Adrenal gland (tissue), 12 donors: Measurements from ENCODE around the gene SPOP. TPM values are rescaled to one million over a fixed set of nuclear protein-coding genes. Genes with fewer than 3 reads are reported as not detected.
A peak's percentile ranks its signal among the peaks of the same experiment; 100 is the strongest.
"Not testable (repeated sequence)": the region's sequence is repeated elsewhere in the genome, so short reads cannot be mapped to it uniquely, and the experiment has no call there.

Experiments used
- DNase-seq, 7 donors: peaks; one replicate each; pipeline ENCODE4 v3.0.0-alpha.2; 2019 to 2020
- H3K27ac ChIP-seq, 5 donors: fragments of 200-600 bp; sonication (generic) in 4 of 5; 1 replicate in 3 of 5; 2 replicates in 2 of 5; pipeline versions ENCODE4 v1.5.1 to v1.8.0; 2016 to 2020; ENCODE audit warnings: mild to moderate bottlenecking in 1 of 5
- H3K27me3 ChIP-seq: fragments of 200-600 bp; 2 replicates; pipeline ENCODE4 v1.8.0; 2021
- H3K36me3 ChIP-seq, 2 donors: fragments of 200-600 bp; replicated peaks in 1 of 2; 1 replicate in 1 of 2; 2 replicates in 1 of 2; pipeline versions ENCODE4 v1.5.1 to v1.8.0; 2018 to 2022
- H3K4me1 ChIP-seq, 2 donors: fragments of 200-600 bp; replicated peaks in 1 of 2; 1 replicate in 1 of 2; 2 replicates in 1 of 2; pipeline versions ENCODE4 v1.5.1 to v1.8.0; 2018 to 2021
- H3K4me3 ChIP-seq, 4 donors: fragments of 200-600 bp; sonication (generic) in 3 of 4; one replicate each; pipeline ENCODE4 v1.5.1; 2016 to 2018
- H3K9me3 ChIP-seq, 3 donors: fragments of 200-600 bp; sonication (generic) in 1 of 3; replicated peaks in 1 of 3; 1 replicate in 2 of 3; 2 replicates in 1 of 3; pipeline versions ENCODE4 v1.5.1 to v1.8.0; 2016 to 2021
- POLR2A ChIP-seq, 2 donors: fragments of 450-650 bp; IDR thresholded peaks; one replicate each; pipeline ENCODE4 v1.6.1; 2017; ENCODE audit warnings: antibody characterized with exemption in 2 of 2, mild to moderate bottlenecking in 2 of 2, moderate library complexity in 1 of 2
- WGBS, 4 donors: extraction: QIAGEN DNeasy Blood & Tissue Kit in 2 of 4; methylation state at CpG; one replicate each; pipeline versions ENCODE4 v1.1.5 to v1.1.7; 2013 to 2017; 5-methylcytosine and 5-hydroxymethylcytosine counted together
- intact Hi-C, 2 donors: fragments of 100-400 bp; cut with DNase I; formaldehyde crosslinking; loops; one replicate each; pipeline versions ENCODE4 v1.14.1 to v1.15.0; 2022 to 2023
- polyA plus RNA-seq, 3 donors: library from polyadenylated mRNA; stranded (reverse); fragments of 200-250 nt in 2 of 3; fragments of 350-450 nt in 1 of 3; fragmentation: Illumina TruSeq in 1 of 3; extraction: RNeasy Lipid Tissue Mini Kit (QIAGEN cat#74804) in 1 of 3; gene quantifications; one replicate each; pipeline ENCODE4 v1.2.3, GENCODE V29; 2013 to 2014
- total RNA-seq, 9 donors: library from RNA; depleted of rRNA in 4 of 9; stranded (reverse); fragments of >200 nt in 4 of 9; fragments of 120-200 nt in 1 of 9; fragmentation: NEBNext Ultra II Directional in 1 of 9; extraction: Animal tissue kit (Norgen Biotek cat#: 25700) in 1 of 9; gene quantifications; one replicate each; pipeline versions ENCODE4 v1.1.0 to v1.2.4, GENCODE V29; 2013 to 2023
- TF ChIP-seq, protein P1 (sequence below), 6 experiments: fragments of 450-650 bp in 4 of 6; fragments of 200-600 bp in 2 of 6; sonication (generic) in 1 of 6; IDR thresholded peaks; 1 replicate in 5 of 6; 2 replicates in 1 of 6; pipeline versions ENCODE4 v1.5.1 to v1.8.0; 2016 to 2021; ENCODE audit warnings: antibody characterized with exemption in 6 of 6, mild to moderate bottlenecking in 2 of 6, moderate library complexity in 1 of 6
- donor health status: healthy with polysubstance abuse.
- donor health status: Bipolar disorder and iron deficiency.
- donor health status: DM: yes; HTN: yes; CAD: no.
- donor health status: DM: no; HTN: no; CAD: no.
- donor health status: DM: no; HTN: no; CAD: no.
- donor health status: DM: yes; HTN: yes; CAD: no.

SPOP gene
- total and polyA plus RNA-seq, 12 donors = 22.4 to 86.4 (median 57.6) TPM

DNA sequence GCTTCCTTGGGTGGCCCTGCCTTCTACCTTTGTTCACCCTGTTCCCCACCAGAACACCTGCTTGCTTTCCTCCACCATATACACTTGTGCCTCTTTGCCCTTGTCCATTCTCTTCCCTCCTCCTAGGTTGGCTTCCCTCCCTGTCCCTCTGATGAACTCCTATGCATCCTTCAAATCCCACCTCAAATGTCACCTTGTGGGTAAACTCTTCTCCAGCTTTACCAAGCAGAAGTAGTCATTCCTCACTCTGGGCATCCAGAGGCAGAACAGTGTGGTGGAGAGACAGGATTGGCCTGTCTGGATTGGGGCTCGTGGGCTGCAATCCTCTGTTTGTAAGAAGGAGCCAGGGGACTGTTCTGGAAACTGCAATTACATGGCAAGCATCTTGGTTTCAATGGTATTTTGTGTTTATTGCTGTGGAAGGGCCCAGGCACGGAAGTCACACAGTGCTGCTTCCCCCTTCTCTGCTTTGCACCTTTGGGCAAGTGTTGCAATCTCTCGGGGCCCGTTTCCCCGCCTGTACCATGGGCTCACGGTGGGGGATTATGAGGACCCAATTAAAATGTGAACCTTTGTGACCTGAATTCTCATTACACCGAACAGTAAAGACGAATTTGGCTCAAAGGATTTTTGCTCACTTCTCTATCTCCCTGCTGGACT is 124.1 kb downstream of the SPOP start:
- Histone ChIP-seq H3K4me3 (no peak overlapping the region), H3K27ac (peak overlapping the region in 1 of 5 donors; percentile 53), H3K27me3 (no peaks in the 10 kb centered on the region), H3K36me3 (no peaks in the 10 kb centered on the region), H3K4me1 (peaks cover 0 to 7% of the 10 kb centered on the region in 2 donors), H3K9me3 (no peaks in the 10 kb centered on the region)
- intact Hi-C loops = loop anchor here in 1 of 2 donors (10.0 kb wide), 3 partner anchors 59 to 149 kb away; partner anchors contain the start of gene NGFR
- DNase-seq = peak in 1 of 7 donors; percentile 29
- TF ChIP-seq, protein P1, sequence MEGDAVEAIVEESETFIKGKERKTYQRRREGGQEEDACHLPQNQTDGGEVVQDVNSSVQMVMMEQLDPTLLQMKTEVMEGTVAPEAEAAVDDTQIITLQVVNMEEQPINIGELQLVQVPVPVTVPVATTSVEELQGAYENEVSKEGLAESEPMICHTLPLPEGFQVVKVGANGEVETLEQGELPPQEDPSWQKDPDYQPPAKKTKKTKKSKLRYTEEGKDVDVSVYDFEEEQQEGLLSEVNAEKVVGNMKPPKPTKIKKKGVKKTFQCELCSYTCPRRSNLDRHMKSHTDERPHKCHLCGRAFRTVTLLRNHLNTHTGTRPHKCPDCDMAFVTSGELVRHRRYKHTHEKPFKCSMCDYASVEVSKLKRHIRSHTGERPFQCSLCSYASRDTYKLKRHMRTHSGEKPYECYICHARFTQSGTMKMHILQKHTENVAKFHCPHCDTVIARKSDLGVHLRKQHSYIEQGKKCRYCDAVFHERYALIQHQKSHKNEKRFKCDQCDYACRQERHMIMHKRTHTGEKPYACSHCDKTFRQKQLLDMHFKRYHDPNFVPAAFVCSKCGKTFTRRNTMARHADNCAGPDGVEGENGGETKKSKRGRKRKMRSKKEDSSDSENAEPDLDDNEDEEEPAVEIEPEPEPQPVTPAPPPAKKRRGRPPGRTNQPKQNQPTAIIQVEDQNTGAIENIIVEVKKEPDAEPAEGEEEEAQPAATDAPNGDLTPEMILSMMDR (IDR thresholded peaks at IDR 0.05) = no peak
- TF ChIP-seq POLR2A (IDR thresholded peaks at IDR 0.05) = no peak
- WGBS, 4 donors = 49 to 72% (median 66%) methylated on average over 8 of the region's 8 CpGs

DNA sequence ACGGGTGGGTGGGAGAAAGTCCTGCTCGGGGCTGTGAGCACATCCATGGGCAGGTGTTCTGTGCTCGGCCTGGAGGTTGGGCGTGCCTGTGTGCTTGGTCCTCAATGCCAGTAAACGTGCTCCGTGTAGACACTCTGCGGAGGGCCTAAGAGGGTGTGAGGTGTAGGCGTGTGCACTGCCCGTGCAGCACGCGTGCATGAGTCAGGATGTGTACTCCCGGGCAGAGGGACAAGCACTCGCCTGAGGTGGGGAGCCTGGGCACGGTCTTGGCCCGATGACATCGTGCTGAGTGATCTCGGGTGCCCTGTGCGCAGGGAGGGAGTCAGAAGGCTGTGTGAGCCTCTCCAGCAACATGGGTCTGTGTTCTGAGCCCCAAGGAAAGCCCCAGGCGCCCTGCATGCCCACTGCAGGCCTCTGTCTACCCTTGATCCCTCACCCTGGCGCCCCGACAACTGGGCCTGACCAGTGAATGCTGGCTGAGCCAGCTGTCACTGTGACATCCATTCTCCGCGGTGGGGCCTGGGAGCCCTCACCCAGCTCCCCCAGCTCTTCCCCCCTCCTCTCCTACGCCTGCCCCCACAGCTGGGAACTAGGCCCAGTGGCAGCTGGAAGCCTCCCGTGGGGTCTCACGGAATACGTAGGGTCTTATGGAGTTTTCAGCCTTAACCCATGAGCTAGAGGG is 125.7 kb downstream of the SPOP start:
- intact Hi-C loops = loop anchor here in 1 of 2 donors (10.0 kb wide), 3 partner anchors 57 to 147 kb away; partner anchors contain the start of gene NGFR
- WGBS, 4 donors = 85 to 94% (median 88%) methylated on average over 12 to 27 of the region's 27 CpGs

DNA sequence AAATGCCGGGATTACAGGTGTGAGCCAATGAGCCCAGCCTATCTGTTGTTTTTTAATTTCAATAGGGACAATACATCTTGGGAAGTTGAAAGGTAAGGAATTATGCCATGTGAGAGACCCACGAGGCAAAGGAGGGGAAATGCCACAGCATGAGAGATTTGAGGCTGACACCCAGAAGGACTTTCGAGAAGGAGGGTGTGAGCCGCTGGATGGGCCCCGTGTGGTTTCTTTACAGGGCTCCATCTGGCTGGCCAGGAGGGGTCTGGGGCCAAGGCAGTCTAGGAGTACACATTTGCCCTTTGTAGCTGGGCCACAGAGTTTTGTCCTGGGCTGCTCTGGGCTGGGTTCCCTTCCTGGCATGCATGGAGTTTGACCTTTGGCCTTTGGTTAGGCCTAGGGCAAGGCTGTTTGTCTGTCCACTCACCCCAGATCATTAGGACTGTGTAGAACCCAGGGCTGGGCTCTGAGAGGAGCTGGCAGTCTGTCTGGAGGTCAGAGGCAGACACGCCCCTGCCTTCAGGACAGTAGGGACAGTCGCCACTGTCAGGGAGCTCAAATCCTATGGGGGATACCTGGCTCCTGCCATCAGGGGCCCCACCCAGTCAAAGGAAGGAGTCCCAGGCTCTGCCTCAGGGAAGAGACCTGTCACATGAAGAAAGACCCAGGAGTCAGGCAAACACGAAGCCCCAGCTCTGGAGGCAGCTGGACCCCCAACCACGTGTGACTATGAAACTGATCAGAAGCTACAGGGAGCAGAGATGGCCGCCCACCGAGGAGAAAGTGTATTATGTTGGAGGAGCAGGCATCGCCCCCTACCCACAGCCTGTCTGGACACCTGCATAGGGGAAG is 126.5 kb downstream of the SPOP start:
- TF ChIP-seq, protein P1 (IDR thresholded peaks at IDR 0.05) = no peak
- no peak for TF ChIP-seq POLR2A (IDR thresholded peaks at IDR 0.05)
- WGBS, 4 donors = 84 to 87% (median 86%) methylated on average over 9 to 12 of the region's 12 CpGs
- no peaks in the 10 kb centered on the region for H3K27me3 ChIP-seq
- H3K36me3 ChIP-seq = no peaks in the 10 kb centered on the region
- intact Hi-C loops = loop anchor here (2.0 to 10.0 kb wide), 4 partner anchors 57 to 147 kb away; partner anchors contain the start of gene NGFR (in 1 of the 2)
- H3K27ac ChIP-seq = no peak overlapping the region
- H3K9me3 ChIP-seq = no peaks in the 10 kb centered on the region
- no peak for DNase-seq
- H3K4me3 ChIP-seq = no peak overlapping the region
- peaks cover 0 to 6% of the 10 kb centered on the region in 2 donors for H3K4me1 ChIP-seq

More for the DNA sequence above, 125.7 kb downstream of the SPOP start:
- DNase-seq = no peak
- Histone ChIP-seq H3K9me3 (no peaks in the 10 kb centered on the region), H3K36me3 (no peaks in the 10 kb centered on the region), H3K4me1 (peaks cover 0 to 7% of the 10 kb centered on the region in 2 donors), H3K27me3 (no peaks in the 10 kb centered on the region), H3K27ac (no peak overlapping the region), H3K4me3 (no peak overlapping the region)
- TF ChIP-seq, protein P1 (IDR thresholded peaks at IDR 0.05) = no peak
- no peak for TF ChIP-seq POLR2A (IDR thresholded peaks at IDR 0.05)

DNA sequence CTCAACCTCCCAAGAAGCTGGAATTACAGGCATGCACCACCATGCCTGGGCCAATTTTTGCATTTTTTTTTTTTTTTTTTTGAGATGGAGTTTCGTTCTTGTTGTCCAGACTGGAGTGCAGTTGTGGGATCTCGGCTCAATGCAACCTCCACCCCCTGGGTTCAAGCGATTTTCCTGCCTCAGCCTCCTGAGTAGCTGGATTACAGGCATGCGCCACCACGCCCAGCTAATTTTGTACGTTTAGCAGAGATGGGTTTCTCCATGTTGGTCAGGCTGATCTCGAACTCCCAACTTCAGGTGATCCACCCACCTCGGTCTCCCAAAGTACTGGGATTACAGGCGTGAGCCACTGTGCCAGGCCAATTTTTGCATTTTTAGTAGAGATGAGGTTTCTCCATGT is 127.1 kb downstream of the SPOP start:
- H3K27ac ChIP-seq, H3K27me3 ChIP-seq, H3K4me1 ChIP-seq, H3K4me3 ChIP-seq, H3K36me3 ChIP-seq, DNase-seq, H3K9me3 ChIP-seq: not testable (repeated sequence)
- WGBS, 4 donors = 86 to 92% (median 90%) methylated on average over 9 of the region's 9 CpGs
- intact Hi-C loops = loop anchor here (2.0 to 10.0 kb wide), 4 partner anchors 56 to 146 kb away; partner anchors contain the start of gene NGFR (in 1 of the 2)
